HL-60/S4 (cell line): Measurements from ENCODE around the gene FGF14.

Experiments used
- in situ Hi-C: fragments of 300-500 bp; cut with MboI; formaldehyde crosslinking; loops from 2 replicates; pipeline ENCODE4 v1.14.3; 2022; ENCODE audit warnings: low sequenced_read_pairs

The FGF14 gene

DNA sequence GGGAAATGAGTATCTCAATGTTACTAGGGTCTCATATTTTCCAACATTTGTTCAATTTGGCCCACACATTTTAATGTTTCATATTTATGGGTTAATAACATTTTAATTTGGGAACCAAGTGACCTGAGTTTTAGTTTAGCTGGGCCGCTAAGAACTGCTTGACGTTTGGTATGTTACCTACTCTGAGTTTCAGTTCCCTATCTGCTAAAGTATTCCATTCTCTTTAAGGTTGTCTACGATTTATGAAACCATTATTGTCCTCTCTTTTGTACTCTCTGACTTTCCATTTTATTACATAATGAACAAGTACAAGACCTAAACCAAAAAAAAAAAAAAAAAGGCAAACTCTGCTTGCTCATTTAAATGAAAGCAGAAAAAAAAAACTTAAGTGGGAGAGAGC, 89.9 kb downstream of the FGF14 start:
- in situ Hi-C loops, result no loop called here

DNA sequence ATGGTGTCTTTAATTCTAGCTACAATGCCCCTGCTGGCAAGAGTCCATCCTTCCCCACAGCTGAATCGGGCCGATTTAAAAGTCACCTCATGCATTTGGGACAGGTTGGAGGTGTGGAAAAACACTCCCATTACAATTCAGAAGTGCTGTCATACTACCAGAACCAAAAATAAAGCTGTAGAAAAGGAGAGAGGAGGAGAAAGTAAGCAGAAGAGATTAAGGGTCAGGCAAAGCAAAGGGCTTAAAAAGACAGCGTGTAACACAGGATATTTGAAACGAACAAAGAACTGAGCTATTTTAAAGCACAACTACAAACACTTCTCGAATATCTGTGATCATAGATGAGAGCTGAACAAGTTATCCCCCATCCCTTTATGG, 90.4 kb downstream of the FGF14 start:
- in situ Hi-C loops, result no loop called here

DNA sequence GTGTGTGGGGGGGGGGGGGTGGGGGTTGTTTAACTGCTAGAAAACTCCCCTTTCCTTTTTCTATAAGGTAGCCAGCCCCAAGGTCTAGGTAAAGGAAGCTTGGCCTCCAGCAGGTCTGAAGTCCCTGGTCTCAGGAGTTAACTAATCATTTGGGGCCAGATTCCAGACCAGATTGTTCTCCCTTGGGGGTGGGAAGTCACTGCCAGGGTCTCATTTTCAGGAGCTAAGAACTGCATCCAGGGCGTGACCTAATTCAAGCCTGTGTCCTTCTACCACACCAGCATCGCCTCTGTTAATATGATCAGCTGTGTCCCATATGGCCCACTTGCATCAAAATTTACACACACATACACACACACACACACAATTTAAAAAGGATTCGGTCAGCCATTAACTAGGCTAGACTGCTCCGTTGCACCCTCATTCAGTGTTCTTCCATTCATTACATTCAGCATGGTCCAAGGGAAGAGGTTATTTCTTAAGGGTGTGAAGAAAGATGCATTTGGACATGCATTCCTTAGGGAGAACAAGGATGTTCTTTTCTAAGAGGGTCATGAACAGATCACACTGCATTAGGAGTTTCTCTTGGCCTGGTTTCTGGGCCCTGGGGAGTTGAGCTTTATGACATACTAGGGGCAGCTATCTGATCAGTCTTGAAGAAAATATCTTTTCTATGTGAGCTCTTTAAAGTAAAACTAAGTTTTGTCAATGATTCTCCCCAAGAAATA, 91.0 kb downstream of the FGF14 start:
- in situ Hi-C loops, result no loop called here

DNA sequence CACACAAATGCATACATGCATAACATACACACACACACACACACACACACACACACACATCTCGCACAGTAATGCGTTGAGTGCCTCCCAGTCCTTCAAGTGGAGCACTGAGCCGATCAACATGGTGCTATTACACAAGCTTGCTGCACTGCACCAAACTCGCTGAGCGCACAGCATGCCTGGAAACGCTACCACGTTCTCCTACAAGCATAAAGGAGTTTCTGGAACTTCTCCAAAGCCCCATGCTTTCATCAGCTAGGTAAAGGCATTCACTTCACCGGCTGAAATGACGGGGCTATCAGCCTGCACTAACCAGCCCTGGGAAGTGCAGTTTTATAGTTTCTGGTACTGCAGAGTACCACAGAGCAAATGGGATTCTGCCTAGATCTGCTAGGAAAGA, 92.7 kb downstream of the FGF14 start:
- in situ Hi-C loops, result no loop called here

DNA sequence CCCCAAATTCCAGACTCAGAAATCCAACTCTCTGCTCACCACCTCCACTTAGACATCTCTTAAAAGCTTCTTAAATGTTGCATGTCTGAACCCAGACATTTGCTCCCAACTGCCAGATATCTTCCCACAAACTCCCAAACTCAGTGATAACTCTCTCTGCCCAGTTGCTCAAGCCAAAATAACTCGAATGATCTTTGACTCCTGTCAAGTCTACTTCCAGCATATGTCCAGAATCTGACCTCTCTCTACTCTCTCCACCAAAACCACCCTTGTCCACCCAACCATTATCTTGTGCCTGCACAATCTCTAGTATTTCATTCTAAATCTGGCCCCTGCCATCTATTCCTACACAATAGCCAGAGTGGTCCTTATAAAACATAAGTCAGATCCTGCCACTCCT, 99.3 kb downstream of the FGF14 start:
- in situ Hi-C loops, result no loop called here

DNA sequence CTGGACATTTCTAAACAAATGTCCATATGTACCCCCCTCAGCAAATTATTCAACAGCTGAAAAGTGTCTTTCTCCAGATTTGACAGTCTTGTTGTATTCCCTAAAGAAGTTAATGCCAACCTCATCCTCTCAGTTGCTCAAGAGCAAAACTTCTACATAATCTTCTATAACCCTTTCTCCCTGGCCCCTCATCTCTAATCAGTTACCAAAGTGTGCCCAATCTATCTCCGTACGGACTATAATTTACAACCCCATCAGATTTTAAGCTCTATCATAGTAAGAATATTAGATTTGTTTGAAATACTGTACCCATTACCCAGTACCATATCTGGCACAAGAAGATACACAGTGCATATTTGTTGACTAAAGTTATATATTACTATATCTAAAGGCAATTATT, 101.5 kb downstream of the FGF14 start:
- in situ Hi-C loops, result no loop called here

DNA sequence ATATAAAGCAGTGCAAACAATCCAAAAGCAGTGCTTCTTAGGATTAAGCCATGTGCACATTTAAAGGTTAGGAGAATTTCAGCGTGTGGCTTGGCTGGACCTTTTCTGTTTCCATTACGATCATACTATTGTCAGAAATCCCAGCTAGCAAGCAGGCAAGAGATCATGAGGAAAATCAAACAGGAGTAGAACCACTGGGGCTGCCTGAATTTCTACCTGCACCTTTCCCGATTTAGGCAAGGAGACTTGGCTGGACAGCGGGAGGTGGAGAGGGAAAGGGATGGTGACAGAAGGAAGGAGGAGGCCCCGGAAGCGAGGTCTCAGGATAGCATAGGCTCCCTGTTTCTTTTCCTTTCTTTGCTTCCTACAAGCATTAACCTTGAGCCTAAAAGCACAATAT, 102.5 kb downstream of the FGF14 start:
- in situ Hi-C loops, result no loop called here

DNA sequence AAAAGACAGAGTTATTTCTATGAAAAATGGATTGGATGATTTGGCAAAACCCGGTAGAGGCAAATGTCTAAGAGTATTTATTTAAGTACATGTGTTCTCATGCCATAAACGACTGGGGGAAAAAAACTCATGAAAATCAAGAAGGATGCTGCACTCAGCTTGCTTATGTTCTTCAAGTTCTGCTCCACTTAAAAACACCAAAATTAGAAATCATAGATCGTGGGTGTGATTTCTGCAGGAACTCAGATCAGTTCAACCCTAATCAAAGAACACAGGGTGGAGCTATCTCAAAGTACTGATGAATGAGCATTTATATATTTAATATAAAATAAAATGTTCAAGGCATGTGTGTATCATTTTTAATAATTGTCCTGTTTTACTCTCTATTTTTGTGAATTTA, 103.8 kb downstream of the FGF14 start:
- in situ Hi-C loops, result no loop called here

DNA sequence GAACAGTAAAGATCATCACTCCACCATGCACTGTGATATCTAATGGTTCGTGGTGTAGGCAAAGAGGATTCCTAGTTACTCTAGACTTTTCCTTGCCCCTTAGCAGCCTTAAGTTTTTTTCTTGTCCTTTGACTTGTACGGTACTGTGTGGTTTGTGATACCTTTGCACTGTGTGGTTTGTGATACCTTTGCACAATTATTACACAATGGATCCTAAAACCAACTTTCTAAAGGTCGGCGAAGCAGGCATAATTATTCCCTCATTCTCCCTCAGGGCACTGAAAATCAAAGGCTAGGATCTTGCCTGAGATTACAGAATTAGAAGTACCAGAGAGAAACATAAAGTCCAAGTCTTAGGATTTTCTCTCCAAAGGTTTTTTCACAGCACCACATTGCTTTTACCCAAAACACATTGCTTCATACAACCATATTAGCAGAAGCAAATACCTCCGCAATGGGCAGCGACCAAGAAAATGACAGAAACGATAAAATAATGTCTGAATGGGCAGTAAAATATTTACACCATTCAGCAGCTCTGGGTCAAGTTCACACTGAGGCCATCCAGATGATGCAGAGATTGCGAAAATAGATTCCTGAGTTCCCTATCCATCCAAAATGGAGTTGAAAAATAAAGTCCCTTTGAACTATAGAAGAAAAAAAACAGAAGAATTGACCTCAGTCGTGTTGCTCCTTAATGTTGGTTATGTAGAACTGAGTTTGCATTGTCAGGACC, 106.4 kb downstream of the FGF14 start:
- in situ Hi-C loops, result no loop called here

DNA sequence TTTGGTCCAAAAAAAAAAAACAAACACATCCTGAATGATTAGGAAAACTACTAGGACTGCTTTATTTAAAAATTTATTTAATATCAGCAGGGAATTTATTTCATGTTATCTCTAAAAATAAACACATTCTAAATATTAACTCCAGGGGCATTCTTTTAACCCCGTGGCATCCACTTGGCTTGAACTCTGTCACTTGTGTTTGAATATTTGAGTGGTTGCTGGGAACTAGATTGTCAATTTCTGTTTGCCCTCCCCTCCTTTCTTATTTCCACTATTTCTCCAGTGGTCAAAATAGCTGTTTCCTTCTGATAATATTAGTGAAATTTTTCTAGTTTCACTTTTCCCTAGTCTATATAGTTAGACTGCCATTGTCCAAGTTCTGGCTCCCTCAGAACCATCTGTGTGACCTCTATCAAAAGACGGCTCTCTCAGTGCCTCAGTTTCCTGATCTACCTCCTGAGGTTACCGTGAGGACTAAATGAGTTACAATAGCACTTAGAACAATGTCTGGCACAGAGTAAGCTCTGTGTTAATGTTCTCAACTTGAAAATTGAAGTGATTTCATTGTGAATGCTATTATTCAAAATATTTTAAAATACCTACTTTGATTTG, 107.3 kb downstream of the FGF14 start:
- in situ Hi-C loops, result no loop called here

DNA sequence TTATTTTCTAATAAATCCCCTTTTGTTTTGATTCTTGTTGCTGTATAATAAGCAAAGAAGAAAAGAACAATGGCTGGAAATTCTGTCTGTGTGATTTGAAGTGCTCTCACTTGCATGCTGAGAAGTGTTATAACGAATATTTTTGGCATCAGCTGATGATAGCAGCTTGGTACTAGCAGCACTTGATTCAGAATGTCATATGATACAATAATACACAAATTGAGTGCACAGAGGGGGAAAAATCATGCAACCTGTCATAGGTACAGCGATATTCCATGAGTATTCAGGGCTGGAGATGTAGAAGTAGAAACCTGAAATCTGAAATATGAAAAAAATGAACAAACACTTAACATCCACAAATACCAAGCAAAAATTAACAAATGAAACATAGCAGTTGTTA, 108.1 kb downstream of the FGF14 start:
- in situ Hi-C loops, result no loop called here

DNA sequence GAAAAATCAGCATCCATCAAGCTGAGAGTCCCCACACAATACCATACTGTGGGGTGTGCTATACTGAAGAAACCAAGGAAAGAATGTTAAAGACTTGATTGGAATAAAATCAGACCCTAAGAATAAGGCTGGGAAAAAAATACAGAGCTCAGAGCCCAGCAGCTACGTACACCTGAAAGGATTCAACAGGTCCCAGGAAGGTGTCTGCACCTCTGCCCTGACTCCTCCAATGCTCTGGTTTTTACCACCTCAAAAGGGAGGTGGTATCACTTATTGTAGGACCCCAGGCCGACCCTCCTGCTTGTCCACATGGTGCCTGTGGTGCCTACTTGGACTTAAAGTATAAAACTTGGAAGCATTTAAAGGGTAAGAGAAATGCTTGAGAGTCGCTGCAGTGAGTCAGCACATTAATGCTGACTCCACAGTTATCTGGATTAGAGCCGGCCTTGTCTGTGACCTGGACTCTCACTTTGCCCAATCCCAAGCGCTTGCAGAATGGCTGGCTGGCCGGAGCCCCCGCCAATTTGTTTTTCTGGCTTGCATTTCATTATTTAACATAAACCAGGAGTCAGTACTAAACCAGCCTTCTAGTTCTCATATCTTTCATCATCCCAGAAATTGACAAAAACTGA, 110.1 kb downstream of the FGF14 start:
- in situ Hi-C loops, result no loop called here

DNA sequence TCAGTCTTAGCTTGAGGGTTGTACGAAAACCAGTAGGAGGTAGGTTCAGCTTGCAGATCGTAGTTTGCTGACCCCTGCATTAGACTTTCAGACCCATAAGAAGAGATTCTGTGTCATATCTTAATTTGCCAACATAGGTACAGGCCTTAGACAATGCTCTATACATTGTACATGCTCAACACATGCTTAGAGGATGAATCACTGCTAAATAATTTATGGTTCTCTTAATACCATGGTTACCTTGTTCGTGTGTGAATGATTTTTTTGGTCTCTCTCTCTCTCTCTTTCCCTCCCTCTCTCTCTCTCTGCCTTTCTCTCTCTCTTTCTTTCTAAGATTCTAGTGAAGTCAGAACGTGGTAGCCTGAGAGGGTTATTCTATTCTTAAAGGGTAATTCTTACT, 112.2 kb downstream of the FGF14 start:
- in situ Hi-C loops, result no loop called here

DNA sequence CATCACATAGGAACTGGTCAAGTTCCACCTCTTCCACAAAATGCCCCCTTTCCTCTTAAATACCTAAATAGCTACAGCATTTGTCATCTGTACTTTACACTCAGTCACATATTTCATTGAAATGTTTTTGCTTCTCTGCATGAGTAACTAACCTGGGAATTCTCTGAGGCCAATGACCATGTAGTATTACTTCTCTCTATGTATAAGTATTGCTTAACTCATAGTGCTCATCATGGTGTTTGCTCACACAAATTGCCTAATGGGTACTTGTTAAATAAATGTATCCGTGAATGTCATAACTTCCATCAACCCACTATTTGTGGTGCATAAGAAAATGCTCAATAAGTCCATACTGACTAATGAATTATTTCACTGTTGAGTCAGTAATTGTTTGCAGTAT, 115.5 kb downstream of the FGF14 start:
- in situ Hi-C loops, result no loop called here

DNA sequence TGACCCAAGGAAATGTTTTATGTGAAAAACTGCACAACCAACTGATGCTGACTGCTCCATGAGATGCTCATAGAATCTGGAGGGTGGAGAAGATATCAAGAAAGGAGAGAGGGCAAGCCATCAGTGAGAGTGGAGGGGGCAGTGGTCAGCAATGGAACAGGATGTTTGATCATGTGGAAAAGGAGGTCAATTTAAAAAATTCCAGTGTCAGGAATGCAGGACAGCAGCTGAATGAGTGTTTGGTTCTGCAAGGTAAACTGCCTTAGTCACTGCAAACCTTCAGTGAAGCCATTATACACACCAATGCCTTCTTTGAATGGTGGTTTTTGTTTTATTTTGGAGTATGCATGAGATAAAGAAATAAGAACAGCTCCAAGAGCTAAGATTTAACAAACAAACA, 121.5 kb downstream of the FGF14 start:
- in situ Hi-C loops, result no loop called here

DNA sequence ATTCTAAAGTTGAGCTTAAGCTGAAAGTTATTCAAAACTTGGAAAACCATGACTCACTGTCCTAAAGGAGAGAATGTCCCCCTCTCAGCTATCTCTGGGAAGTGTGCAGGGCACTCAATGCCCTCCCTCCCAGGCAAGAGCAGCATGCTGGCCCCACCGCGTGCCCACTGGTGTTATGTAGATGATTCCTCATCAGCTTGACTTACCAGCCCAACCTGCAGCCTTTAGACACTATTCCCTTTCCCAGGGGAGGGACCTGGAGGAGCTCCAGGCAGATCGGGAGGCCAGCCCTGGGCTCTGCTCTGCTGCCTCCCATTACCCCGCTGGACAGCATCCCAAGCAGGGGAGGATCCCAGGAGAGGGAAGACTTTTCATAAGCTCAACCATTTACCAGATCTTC, 124.6 kb downstream of the FGF14 start:
- in situ Hi-C loops, result no loop called here

DNA sequence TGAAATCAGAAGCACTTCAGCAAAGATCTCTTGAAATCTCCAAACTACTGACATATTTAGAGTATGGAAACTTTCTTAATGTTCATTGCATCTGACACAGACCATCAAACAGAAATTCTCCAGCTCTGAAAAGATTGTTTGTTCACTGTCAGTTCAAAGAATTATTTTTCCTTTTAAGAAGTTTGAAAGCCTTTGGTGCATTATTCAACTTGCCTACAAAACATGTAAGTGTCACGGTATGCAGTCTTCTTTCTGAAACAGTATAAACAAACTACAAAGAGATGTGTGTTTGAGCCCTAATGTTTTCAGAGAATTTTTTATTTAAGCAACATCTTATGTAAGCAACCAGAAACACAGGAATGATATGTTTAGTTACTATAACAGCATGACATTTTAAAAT, 125.4 kb downstream of the FGF14 start:
- in situ Hi-C loops, result no loop called here

DNA sequence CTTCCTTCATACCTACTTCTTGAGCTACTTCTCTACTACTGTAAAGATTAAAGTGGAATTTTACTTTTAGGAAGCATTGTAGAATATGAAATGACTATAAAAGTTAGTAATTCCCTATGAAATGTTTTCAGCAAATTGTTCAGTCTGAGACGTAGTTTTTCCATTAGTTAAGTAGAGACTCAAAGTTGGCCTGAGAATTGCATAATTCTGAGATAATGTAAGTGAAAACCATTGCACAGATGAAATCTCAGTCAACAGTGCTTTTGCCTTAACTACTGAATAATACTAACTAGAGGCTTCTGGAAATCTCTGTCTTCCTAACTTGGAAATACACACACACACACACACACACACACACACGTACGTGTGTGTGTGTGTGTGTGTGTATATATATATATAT, 125.9 kb downstream of the FGF14 start:
- in situ Hi-C loops, result no loop called here

DNA sequence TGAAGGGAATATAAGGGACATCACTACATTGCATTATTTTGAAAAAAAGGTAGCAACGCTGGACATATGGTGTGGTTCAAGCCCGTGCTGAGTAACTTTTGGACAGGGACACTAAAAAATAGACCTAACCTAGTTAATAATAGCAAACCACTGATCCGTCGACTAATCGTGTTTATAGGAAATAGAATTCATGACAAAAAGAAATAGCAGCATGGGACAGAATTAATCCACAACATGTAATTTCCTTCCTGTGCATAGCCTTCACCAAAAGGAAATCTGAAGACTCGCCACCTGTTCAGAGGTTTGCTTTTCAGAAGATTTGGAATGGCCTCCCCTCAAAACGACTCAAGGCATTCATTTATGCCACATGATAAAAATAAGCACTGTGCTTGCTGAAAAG, 128.7 kb downstream of the FGF14 start:
- in situ Hi-C loops, result no loop called here

DNA sequence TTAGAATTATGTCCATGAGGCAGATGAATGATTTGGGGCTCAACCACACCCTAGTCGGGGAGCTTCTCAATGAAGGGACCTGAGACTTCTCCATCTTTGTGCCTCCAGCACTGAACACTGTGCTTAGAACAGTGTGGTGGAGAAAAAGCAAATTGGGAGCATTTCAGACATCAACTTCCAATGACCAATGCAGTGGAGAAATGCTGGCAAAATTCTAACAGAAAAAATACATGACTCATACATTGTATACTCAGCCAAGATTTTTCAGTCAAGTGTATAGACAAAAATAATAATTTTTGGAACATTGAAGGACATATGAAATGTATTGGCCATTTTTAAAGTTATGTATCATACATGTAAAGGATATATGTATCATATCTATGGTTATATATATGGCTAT, 134.7 kb downstream of the FGF14 start:
- in situ Hi-C loops, result no loop called here

DNA sequence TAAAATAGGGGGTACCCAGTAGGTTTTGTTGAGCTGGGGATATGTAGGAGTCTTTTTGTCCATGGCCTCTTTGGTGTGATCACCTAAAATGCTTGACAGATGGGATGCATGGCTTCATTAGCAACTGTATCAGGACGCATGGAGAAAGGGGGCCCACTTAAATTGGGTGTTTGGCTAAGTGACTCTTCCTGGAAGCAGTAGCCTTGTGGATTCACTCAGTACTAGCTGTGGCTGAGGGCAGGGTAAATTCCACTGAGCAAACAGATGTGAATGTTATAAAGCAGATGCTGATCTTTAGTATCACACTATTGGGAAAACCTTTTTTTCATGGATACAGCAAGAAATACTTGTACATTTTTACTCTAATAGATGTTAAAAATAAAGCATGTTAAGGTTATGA, 140.0 kb downstream of the FGF14 start:
- in situ Hi-C loops, result no loop called here

DNA sequence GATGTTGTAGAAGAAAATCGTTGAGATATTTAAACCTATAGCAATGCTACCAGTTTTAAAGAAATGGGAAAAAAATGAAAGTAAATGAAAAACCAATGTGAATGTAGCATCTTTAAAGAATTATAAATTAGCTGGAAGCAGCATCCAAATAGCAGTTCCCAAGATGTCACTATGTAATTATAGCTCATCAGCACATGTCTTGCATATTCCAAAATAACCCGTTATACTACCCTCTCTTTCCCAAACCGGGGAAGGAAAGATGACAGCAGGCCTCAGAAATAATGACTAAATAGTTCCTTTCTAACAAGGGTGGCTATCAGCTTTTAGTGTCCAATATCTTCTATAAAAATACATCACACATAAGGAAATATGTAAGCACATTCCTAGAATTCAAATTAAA, 140.5 kb downstream of the FGF14 start:
- in situ Hi-C loops, result no loop called here
